HS-27A (cell line): ENCODE measurements around the gene ZNF267.
"Not testable (repeated sequence)": the region's sequence is repeated elsewhere in the genome, so short reads cannot be mapped to it uniquely, and the experiment has no call there.

Experiments used
- DNase-seq: peaks from one replicate; pipeline ENCODE4 v3.0.0-alpha.2; 2012; ENCODE audit warnings: low read depth, missing footprints

Gene ZNF267

GRCh38 chr16:31873556-31874365 lies at the start of gene ZNF267:
Gene ZNF267 (plus strand): TSS chr16:31873807. CDS start chr16:31873967, 160 bp downstream.
- no peak for DNase-seq

DNA sequence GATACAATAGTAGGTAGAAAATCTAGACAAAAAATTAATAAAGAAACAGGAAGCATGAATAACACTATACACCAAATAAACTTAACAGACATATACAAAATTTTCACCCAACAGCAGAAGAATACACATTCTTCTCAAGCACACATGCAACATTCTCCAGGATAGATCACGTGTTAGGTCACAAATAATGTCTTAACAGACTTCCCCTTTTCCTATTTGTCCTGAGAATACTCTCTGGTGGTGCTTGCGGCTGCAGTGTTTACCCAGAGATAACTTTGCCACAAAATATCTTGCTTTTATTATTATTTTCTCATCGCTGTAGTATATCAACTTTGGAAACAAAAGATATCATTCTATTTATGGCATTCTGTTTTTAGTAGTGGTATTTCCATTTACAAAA lies 40.6 kb upstream of the ZNF267 start:
- no peak for DNase-seq

DNA sequence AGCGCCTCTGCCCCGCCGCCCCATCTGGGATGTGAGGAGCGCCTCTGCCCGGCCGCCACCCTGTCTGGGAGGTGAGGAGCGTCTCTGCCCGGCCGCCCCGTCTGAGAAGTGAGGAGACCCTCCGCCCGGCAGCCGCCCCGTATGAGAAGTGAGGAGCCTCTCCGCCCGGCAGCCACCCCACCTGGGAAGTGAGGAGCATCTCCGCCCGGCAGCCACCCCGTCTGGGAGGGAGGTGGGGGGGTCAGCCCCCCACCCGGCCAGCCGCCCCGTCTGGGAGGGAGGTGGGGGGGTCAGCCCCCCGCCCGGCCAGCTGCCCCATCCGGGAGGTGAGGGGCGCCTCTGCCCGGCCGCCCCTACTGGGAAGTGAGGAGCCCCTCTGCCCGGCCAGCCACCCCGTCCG lies 37.2 kb upstream of the ZNF267 start:
- not testable (repeated sequence) for DNase-seq

- DNase-seq, result no peak
These were observed 30.7 kb upstream of the ZNF267 start for GRCh38 chr16:31842864-31843263.

DNA sequence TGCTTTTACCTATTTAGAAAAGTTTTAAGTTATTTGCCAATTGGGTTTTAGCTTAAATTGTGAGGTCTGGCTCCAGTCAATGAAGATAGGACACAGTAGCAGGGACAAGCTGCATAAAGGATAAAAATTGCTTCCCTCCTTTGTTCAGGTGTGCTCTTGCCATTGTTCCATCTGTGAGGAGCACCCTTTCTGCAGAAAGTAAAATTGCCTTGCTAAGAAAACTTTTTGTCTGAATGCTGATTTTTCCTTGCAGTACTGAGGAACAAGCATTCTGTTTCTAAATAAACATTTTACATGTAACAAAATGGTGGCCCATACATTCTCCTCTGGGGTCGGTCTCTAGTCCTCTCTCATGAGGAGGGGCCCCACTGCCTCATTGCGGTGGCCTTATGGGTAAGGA lies 25.0 kb upstream of the ZNF267 start:
- DNase-seq, result not testable (repeated sequence)

GRCh38 chr16:31853291-31853690 lies 20.3 kb upstream of the ZNF267 start:
- DNase-seq, result no peak

DNA sequence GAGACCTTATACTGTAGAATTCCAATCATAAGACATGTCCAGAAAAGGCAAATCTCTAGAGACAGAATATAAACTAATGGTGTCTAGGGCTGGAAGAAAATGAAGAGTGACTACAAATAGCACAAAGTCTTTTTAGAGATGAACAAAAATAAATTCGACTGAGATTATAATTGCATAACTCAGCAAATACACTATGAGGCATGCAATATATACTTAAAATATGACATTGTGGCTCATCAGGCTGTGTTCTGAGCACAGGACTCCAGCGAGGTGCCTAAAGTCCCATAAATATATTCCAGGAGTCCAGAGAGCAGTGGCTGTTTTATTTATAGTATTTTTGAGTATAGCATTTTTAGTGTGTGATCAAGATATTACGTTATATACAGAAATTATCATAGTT lies 13.1 kb upstream of the ZNF267 start:
- DNase-seq, result no peak

GRCh38 chr16:31861455-31861854 lies 12.2 kb upstream of the ZNF267 start:
- DNase-seq, result no peak

GRCh38 chr16:31862761-31863160 lies 10.8 kb upstream of the ZNF267 start:
- DNase-seq, result no peak

DNA sequence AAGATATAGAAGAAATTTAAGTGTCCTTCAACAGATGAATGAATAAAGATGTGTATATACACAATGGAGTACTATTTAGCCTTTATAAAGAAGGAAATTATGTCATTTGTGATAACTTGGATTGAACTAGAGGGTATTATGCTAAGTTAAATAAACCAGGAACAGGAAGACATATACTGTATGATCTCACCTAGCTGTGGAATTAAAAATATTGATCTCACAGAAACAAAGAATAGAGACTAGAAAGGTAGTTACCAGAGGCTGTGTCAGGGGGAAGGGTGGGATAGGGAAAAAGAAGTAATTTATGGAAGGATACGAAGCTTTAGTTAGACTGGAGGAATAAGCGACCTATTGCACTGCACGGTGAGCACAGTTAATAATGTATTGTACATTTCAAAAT lies 5.4 kb upstream of the ZNF267 start:
- no peak for DNase-seq

GRCh38 chr16:31868691-31869167 lies 4.9 kb upstream of the ZNF267 start:
- no peak for DNase-seq

DNA sequence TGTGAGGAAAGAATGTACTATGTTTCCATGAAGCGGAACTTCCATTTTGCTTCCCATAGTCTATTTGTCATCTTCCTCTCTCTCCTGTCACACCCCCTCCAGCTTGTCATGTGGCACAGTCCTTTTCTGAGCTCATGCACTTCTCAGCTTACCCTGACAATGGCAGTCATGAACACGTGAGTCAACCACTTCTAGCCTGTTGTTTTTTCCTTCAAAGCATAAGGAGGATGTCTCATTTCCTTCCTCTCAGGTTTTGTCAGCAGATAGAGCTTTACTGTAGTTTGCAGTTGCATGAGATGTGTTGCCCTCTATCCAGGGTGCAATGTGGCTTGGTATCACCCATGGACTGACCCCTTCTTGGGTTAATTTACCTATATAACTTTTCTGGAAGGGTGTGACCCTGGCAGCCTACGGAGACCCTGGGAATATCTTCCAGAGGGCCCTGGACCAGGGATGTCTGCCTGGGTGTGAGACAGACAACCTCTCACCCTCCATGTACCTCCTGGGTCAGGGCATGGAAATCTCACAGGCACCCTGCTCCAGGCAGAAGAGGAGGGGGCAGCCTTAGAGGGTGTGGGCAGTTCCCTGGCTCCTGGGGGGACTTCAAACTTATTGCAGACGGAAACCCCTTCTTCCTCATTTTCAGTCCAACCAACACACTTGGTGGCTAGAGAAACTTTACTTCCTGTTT lies 4.0 kb upstream of the ZNF267 start:
- DNase-seq, result no peak

GRCh38 chr16:31870809-31871208 lies 2.8 kb upstream of the ZNF267 start:
- DNase-seq, result no peak

DNA sequence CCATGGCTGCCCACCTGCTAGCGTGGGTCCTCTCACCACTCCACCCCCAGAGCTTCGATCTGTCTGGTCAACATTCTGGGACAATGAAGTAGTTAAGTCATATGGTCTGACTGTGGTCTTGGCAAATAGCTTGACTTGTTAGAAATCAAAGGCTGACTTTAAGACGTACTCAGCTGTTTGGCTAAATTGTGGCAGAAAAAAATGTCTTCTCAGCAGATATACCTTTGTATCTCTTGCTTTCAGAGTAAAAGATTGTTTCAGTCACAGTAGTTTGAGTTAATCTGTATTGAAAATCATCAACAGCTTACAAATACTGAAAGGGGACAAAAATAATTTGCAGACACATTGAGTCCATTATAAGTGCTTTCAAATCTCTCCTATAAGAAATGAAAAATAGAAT lies 2.1 kb upstream of the ZNF267 start:
- no peak for DNase-seq

DNA sequence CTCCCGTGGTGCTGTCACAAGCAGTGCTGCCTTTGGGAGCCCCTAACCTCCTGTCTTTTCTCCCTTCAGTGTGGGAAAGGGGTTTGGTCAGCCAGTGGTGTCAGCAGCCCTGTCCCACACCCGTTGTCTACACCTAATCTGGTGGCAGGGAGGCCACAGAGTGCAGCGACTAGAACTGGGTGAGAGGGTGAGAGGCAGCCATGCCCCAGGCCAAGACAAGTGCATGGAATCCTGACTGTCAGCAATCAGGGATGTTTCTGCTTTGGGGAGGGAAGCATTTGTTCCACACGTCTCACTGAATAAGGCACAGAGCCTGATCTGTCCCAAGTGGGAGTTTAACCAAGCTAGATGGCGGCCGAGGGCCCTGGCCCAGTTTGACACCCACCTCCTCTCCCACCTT lies 1.4 kb upstream of the ZNF267 start:
- no peak for DNase-seq

DNA sequence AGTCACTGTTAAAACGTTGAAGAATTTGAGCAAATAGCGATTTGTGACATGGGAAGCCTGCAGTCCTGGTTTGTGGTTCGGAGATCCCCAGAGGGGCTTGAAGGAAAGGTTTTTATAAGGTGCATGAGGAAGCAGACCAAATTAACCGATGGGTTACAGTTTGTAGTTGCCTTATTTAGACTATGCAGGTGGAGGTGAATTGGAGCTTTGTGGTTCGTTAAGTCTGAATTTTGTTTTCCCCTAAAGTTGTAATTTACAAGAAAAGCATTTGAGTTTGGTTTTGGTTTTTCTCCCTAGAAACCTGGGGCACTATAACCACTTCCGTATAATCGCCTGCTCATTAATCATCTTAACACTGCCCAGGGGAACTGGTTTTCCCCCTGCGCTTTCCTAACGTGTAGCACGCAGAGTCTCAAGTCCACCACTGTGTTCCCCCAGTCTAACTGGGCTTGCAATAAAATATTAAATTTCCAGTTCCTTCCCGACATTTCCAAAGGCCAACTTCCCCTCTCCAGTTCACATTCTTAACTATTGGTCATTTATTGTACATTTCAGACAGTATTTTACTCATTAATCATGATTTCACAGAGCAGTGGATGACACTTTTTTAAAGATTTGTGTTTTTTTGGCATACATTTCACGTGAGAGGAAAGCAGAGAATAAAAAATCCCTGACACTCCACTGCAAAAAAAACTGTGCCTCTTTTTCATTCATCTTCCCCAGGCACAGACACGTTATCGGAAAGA lies 932 bp downstream of the ZNF267 start:
- DNase-seq, result no peak

DNA sequence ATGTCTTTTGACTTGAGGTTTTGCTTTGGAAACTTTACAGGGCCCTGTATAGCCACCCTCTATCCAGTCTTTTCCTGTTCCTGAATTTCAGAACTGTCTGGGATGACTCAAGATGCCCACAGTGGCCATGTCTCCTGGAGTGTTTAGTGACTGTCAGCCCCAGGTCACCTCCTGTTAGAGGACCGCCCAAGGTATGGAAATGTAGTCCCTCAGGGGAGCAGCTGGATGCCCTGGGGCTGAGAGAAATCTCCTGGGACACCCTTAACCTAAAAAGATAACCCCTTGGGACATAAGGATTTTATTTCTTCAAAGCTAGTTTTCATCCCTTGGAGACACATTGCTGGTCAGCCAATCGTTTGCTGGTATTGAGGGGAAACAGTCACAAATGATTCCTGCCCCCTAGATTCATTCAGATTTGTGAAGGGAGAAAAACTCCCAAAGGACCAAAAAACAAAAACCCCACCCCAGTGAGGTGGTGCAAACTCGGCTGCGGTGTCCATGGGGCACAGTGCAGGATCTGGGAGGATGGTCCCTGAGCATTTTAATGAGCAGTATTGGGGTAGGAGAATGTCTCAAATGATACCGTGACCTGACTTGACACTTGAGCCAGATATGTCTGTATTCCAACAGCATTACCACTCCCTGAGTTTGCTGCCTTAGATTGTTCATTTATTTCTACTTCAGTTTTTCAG lies 1.7 kb downstream of the ZNF267 start:
- no peak for DNase-seq

DNA sequence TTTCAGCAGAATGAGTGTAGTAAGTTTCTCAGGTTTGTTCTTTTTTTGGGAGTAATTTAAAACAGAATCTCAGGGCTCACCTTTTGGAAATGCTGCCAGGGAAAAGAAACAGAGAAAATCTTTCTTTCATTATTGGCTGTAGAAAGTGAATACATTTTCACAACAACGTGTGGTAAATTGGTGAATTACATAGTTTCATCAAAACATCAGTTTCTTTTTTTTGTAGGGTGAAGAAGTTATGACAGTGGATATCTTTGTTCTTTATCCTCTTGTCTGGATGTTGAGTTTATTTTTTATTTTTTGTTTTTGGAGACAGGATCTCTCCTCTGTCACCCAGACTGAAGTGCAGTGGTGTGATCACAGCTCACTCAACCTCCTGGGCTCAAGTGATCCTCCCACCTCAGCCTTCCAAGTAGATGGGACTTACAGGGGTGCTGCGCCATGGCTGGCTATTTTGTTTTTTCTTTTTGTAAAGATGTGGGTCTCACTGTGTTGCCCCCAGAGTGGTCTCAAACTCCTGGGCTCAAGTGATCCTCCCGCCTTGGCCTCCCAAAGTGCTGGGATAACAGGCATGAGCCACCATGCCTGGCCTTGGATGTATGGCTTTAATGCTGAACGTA lies 2.4 kb downstream of the ZNF267 start:
- no peak for DNase-seq

- DNase-seq, result no peak
These were observed 3.6 kb downstream of the ZNF267 start for GRCh38 chr16:31876951-31877828.

DNA sequence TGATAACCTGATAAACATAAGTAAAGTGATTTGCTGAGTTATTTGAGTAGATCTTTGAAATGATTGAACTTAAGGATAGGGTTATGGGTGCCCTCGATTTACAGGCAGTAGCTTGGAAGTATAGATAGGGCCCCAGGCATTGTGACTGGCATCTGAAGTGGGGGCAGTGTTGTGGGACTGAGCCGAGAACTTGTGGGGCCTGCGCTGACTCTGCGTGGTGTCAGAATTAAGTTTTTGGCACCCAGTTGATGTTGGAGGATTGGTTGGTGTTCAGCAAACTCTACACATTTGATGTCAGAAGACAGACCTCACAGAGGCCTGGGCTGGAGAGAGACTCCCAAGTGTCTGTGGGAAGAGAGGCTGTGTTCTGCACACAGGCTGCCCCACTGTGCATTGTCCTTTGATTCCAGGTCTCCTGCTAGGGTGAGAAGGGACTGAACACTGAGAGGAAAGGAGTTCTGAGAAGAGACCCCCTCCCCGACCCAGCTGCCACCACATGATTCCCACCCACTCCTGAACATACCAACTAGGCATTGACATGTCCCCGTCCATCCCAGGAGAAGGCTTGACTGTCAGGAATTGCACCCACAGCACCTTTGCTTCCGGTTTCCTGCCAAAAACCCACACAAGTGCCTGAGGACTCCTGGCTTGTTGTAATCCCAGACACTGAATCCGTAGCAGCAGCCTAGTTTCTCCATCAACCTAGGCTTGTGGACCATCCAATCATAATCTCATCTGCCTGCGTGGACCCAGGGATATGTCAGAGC lies 4.5 kb downstream of the ZNF267 start:
- DNase-seq, result no peak
